LNCaP clone FGC (cell line): ENCODE data around the gene UNC5C.
A peak's percentile ranks its signal among the peaks of the same experiment; 100 is the strongest.

Experiments used
- DNase-seq: peaks from one replicate; pipeline ENCODE4 v3.0.0-alpha.2; 2011; ENCODE audit warnings: low read depth
- H3K4me3 ChIP-seq: 2 replicates; pipeline ENCODE4 v1.5.1; 2011; ENCODE audit warnings: mild to moderate bottlenecking, low read depth, low read length, control low read depth
- CTCF ChIP-seq: IDR thresholded peaks from 2 replicates; pipeline ENCODE4 v1.5.1; 2012; ENCODE audit warnings: mild to moderate bottlenecking; ENCODE audit not compliant: control insufficient read depth, insufficient read depth; ENCODE audit errors: extremely low read depth

The UNC5C gene

GRCh38 chr4:95209927-95210326 is 338.8 kb downstream of the UNC5C start:
- DNase-seq = no peak
- no peak for TF ChIP-seq CTCF
- no peak overlapping the region for H3K4me3 ChIP-seq

GRCh38 chr4:95204873-95205272 is 343.9 kb downstream of the UNC5C start:
- TF ChIP-seq CTCF = peak; percentile 46
- no peak for DNase-seq
- no peak overlapping the region for H3K4me3 ChIP-seq

GRCh38 chr4:95204267-95204844 is 344.4 kb downstream of the UNC5C start:
- no peak overlapping the region for H3K4me3 ChIP-seq
- TF ChIP-seq CTCF = no peak
- DNase-seq = no peak

DNA sequence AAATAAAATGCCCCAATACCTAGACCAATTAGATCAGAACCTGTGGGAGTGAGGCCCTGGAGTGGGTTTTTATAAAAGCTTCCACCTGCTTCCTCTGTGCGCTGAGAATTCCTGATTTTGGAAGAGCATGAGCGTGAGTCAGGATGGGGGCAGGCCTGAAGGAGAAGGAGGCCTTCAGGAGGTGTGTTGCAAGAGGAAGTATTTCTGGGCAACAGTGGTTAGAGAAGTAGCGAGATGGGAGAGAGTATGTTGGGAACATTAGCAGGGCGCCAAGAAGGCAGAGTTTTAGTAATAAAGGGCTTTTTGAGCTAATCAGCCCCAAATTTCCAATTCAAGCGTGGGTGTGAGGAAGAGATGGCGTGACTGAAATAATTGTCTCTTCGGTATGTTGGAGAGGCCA is 349.8 kb downstream of the UNC5C start:
- H3K4me3 ChIP-seq = no peak overlapping the region
- DNase-seq = no peak
- no peak for TF ChIP-seq CTCF

GRCh38 chr4:95197353-95197752 is 351.4 kb downstream of the UNC5C start:
- TF ChIP-seq CTCF = no peak
- no peak for DNase-seq
- H3K4me3 ChIP-seq = no peak overlapping the region

- no peak for DNase-seq
- TF ChIP-seq CTCF = no peak
- H3K4me3 ChIP-seq = no peak overlapping the region
Observed at GRCh38 chr4:95193391-95194224, 355.2 kb downstream of the UNC5C start.
